Activated CD4-positive, alpha-beta T cell treated with anti-CD3 and anti-CD28 coated beads, Interleukin-2, Interleukin-6, amounts not matched to agents 100 ng/mL and 50 ng/mL, durations not matched to agents 16 hours and 8 hours (primary cell): ENCODE results near the gene ARID1B.
"Not testable (repeated sequence)": the region's sequence is repeated elsewhere in the genome, so short reads cannot be mapped to it uniquely, and the experiment has no call there.

Experiments
- DNase-seq: peaks from one replicate; pipeline ENCODE4 v3.0.0-alpha.2; 2020

The ARID1B gene

DNA sequence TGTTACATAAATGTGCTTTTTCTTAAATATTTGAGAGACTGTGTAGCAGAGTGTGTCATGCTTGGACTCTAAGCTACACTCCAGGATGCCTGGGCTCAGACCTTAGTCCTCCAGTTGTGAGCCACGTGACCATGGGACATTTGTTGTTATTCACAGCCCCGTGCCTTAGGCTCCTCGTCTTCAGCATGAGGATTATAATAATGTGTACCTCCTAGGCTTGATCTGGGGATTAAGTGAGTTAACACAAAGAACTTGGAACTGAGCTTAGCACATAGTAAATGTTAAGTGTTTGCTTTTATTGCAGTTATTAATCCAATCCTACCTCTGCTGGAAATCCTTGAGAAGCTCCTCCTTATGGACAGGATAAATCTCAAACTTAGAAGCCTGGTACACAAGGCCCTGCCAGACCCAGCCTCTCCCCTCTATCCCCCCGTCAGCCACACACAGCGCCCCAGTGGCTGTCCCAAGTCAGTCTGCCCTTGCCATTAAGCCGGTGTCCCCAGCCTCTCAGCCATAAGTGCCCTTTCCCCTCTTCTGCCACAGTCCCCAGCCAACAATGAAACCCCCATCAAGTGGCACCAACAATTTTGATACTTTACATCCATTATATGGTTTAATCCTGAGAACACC lies 368.6 kb downstream of the ARID1B start:
- DNase-seq, result no peak

DNA sequence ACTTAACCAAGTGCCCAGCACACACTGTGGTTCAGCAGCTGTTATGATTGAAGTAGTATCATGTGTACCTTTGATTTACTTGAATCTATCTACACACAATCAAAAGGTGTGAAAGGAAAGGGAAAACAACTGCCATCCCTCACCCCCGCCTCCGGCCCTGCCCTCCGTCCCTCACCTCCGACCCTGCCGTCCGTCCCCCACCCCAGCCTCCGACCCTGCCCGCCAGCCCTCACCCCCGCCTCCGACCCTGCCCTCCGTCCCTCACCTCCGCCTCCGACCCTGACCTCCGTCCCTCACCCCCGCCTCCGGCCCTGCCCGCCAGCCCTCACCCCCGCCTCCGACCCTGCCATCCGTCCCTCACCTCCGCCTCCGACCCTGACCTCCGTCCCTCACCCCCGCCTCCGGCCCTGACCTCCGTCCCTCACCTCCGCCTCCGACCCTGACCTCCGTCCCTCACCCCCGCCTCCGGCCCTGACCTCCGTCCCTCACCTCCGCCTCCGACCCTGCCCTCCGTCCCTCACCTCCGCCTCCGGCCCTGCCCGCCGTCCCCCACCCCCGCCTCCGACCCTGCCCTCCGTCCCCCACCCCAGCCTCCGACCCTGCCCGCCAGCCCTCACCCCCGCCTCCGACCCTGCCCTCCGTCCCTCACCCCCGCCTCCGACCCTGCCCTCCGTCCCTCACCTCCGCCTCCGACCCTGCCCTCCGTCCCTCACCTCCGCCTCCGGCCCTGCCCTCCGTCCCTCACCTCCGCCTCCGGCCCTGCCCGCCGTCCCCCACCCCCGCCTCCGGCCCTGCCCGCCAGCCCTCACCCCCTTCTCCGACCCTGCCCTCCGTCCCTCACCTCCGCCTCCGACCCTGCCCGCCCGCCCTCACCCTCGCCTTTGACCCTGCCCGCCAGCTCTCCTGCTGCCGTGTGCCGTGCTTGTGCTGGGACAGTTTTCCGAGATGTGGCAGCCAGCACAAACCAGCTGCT lies 370.2 kb downstream of the ARID1B start:
- DNase-seq, result not testable (repeated sequence)

DNA sequence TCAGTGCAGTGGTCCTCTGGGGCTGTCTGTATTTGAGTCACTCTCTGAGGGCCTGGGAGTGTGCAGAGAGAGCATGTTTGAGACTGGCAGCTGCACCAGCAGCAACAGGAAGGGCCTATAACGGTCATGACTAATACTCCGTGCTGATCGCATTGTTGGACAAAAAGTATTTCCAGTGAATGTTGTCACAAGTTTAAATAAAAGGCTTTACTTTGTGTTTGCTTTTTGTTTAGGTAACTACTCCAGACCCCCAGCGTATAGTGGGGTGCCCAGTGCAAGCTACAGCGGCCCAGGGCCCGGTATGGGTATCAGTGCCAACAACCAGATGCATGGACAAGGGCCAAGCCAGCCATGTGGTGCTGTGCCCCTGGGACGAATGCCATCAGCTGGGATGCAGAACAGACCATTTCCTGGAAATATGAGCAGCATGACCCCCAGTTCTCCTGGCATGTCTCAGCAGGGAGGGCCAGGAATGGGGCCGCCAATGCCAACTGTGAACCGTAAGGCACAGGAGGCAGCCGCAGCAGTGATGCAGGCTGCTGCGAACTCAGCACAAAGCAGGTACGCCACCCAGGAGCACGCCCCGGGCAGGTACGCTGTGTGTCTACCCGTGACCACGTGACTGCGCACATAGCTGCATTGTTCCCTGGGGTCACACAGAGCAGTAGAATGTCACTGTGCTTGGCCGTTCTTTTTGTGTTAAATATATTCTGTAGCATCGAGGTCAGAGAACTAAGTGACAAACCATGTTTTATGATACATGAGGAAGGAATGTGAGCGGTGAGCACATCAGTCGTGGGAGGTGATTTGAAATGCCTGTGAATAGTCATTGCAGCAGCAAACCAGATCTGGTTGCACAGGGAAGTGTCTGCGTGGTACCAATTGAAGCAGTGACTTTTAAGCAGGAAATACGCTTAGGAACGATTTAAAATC lies 371.5 kb downstream of the ARID1B start:
- DNase-seq, result no peak

DNA sequence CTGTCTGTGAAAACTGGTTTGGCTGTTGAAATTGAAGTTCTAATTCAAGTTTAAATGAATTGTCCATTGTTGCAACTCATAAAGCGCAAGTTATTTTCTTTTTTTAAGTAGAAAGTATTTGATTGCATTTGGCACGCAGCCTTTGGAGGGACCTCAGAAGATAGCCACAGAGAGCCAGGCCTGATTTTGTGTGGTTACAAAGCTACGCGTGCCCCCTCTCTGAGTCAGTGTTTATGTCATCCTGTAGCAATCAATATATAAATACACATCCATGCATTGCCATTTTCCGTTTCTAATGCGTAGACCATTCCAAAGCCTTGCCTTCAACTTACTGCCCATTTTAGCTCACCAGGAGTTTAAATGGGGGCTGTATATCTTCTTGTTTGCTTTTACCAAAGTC lies 372.9 kb downstream of the ARID1B start:
- DNase-seq, result no peak

DNA sequence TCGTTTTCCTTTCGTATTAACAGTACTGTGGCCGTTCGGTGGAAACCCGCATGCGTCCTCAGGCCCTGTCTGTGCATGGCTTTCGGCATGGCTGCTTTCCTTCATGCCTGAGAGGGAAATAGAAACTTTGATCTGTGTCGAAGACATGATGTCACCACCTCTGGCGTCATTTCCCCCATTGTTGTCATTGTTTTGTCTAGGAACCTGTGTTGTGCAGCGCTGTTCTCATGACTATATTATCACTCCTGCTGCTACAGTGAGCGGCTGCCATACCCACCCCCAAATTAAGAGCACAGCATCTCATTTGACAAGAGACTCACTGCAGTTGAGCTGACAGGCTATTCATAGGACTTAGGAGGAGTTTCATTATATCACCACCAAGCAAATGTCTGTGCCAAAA lies 373.9 kb downstream of the ARID1B start:
- DNase-seq, result no peak

DNA sequence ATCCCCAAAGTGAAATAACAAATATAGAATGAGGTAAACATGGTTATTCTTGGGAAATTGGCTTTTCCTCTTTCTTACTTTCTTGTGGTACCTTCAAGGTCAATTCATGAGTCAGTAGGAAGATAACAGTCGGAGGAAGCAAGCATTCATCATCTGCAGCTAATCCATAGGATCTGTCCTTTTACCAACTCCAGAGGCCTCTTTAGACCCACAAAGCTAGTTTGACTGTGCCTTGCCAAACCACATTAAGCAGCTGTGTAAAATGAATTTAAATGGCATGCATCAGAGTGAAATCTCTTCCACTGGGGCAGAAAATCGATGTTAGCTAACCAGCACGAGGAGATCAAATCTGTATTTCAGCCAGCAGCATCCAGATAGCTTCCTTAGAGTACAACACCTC lies 374.8 kb downstream of the ARID1B start:
- DNase-seq, result no peak

DNA sequence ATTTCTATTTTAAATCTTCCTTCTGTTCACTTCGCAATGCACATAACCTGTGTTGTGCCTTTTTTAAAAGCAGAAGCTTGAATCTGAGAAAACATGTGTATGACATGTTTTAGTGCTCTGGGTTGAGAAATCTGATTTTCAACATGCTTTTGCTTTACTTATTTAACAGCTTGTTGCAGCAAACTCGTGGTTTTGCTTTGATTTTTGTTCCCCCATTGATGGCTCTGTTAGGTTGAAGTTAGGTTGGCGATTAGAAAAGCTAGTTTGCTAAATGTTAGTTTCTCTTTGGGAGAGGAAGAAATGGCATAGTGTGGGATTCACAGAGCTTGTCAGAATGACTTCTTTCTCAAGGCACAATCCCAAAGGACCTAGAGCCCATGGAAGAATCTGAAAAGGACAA lies 375.4 kb downstream of the ARID1B start:
- DNase-seq, result no peak

DNA sequence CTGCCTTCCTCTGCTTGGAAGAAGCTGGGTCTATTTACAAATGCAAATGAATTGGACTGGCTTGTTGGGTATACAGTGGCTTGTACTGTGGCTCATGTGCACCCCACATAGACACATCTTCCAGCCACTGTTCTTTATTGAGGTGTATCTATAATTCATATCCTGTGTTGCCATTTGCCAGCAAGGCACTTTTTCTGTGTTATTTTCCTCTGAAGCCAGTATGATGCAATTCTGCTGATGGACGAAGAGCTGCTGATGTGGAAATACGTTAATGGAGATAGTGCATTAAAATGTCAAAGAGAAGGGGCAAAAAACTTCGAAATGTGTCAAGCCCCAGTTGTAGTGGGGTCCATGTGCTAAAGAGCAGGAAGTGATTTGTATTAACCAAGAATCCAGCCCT lies 378.6 kb downstream of the ARID1B start:
- DNase-seq, result no peak

DNA sequence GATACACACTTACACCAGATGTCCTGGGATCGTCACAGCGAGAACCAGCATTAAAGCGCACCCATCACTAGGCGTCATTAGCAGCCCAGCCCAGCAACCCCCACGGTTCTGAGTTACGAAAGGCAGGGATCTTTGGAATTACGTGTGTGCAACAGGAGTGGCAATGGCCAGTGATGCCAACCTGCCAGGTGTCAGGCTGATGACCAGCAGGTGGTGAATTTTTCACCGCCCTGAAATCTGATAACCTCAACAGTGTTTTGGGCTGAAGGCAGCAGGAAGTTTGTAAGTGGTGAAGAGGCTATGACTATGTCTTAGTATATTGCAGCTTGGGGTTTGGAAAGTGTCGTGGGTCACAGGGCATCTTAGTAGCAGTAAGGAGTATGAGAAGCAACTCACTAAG lies 380.1 kb downstream of the ARID1B start:
- DNase-seq, result no peak

DNA sequence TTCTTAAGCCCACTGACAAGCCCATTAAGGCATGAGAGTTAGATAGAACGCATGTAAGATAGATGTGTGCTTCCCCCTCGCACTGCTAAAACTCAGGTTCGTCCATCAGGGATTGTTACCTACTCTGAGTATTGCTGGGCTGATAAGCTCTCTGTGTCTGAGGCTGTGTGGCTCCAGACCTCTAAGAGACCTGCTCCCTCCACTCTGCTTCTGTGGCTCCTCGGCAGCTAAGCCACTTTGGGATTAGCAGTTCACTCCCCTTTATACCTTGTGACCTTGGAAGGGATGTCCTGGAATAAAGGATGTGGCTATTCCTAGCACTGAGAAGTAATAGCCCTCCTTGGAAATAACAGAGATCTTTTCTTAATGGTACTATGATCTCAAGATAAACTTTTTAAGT lies 381.3 kb downstream of the ARID1B start:
- DNase-seq, result no peak

DNA sequence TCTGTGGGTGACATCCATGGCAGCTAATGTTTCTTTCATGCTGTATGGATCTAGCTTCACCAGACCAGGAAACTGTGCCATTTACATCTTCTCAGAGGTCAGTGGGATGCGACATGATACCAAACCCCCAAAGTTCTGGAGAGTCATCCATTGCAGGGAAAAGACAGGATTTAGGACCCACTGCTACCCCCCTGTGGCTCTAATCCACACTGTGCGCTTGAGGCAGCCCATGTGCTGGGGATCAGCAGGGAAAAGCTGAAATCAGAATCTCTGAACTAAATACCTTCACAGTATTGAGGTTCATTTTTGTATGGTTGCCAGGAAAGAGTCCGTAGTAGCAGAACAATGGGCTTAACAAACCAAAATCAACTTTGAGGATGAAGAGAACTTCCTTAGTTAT lies 381.7 kb downstream of the ARID1B start:
- no peak for DNase-seq

DNA sequence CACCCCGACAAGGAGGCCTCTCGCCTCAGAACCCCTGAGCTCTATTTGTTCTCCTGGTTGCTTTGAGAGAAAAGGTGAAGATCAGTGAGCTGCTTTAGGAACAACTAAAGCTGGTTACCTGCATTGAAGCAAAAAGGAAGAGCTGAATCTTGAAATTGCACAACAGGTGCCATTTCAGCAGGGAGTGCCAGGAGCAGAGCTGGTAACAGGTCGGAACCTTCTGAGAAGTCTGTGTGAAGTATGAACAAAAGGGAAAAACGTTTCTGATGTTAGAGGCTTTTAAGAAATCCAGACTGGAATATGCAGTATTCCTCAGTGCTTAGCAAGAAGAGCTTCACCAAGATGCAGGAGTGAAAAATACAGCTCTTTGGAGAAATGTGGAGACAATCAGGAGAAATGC lies 382.2 kb downstream of the ARID1B start:
- DNase-seq, result no peak

DNA sequence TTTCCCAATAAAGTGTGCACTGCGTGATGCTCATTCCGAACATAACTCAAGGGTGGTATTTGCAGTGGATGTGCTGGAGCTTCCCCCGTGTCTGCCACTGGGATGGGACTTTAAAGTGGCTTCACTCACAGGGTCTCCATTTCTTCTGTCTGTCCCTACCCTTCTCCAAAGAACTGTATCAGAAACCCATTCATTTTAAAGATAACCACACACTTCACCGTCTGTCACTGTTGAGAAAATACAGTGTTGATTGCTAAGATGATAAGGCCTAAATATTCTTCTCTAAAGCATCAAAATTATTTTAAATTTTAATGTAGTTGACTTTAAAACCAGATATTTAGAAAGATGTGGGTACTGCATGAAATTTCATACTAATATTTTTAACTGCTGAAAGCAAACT lies 384.7 kb downstream of the ARID1B start:
- DNase-seq, result no peak

DNA sequence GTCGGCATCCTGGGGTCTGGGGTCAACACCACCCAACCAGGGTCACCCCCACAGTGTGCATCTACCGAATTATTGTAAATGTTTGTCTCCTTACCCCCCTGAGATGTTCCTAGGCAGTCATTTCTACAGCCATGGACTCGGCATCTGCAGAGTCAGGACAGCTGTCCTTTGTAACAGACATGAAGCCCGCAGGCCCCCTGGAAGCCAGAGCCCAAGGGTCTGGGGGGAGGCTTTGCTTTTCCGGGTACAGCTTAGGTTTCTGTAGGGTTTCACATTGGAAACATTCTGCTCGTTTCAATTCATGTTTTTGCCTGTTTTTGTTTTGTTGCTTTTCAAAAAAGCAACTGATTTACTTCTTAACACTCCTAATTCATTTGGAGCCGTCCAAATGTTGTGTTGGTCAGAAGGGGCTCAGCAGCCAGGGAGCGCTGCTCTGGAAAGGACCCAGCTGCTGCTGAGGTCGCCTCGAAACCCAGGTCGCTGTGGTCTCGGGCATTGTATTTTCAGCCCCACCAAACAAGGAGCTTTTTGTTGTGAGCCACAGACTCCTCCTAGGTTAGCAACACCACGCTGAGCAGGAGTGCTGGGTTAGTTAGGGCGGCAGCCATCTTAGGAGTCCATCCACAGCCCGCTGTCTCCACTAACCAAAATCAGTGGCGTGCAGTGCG lies 385.7 kb downstream of the ARID1B start:
- no peak for DNase-seq

DNA sequence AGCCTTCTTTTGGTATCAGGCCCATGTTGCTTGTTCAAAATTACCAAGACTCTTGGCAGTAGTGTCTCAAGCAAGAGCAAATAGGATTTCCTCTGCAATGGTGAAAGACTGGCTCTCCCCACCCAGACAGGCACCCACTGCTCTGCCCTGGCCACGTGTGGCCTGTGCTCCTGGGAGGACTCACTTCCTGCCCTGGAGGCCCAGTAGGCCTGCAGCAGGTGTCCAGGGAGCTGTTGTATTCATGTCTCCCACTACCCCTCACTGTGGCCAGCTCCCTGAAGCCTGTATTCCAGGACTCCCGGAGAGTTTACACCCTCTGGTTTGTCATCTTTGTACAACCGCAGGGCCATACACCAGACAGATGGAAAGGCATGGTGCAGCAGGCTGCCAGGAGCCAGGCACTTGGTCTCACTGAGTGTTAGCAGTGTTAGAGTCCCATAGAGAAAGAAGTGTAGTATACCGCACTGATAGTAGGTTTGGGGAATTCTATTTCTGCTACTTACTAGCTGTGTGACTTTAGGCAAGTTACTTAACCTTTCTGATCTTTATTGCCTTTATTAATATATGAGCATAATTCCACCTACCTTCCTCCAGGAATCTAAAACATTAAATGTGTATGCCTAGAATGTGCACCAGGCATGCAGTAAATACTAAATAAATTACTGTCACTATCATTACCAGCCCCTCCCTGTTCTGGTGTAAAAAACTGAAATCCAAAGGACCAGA lies 386.4 kb downstream of the ARID1B start:
- DNase-seq, result no peak

DNA sequence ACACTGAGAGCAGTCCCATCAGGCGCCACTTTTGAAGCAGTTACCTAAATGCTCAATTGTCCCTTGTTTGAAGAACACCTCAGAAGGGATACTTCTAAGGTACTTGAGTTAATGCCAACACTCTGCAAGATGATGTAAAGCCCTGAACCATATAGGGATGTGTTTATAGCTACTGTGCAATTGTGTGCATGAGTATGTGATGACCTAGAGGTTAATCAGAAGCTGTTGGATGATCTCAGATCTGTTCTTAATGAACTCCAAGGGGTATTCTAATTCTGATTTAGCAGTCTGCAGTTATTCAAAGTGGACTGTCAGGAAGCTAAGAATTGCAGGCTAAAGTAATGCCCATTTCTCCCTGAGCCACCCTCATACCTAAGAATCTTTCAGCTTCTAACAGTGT lies 387.8 kb downstream of the ARID1B start:
- no peak for DNase-seq

DNA sequence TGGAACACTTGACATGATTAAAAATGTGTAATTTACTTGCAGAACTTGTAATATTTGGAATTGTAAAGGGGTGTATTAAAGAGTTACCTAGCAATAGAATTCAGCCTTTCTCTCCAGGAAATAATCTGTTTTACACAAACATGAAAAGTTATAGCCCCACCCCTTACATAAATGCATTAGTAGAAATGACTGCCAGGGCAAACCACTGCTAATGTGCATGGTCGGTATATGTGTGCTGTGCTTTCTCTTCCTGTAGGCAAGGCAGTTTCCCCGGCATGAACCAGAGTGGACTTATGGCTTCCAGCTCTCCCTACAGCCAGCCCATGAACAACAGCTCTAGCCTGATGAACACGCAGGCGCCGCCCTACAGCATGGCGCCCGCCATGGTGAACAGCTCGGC lies 389.6 kb downstream of the ARID1B start:
- no peak for DNase-seq

DNA sequence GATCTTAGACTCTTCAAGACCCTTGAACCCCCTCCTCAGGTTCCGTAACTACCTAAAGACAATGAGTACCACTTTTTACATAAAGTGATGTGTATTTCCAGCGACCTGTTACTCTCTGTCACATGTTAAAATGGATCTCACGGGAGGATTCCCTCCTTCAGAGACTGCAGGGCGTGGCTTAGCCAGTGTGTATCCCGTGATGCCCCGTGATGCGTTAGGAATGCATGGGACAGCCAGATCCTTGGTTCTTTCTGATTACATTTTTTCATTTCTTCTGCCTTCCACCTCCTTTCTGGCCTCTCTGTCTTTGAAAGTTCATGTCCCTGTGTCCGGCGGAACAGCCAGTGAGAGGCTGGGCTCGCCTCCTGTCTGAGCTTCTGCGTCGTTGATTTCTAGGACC lies 390.7 kb downstream of the ARID1B start:
- no peak for DNase-seq

DNA sequence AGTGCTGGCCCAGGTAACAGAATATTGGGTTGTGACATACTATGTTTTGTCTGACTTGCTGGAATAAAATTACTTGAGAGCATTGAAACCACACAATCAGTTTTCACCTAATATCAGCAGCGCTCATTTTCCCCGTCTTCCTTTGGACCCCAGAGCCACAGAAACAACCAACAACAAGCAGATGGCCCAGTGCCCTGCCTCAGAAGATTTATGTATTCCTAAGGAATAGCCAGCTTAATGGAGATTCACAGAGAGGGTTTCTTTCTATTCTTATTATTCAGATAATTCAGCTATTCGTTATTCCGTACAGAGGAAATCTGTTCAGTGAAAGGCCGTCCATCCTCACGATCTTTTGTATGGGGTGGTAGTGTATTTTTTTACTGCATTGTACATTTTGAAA lies 391.3 kb downstream of the ARID1B start:
- DNase-seq, result no peak

DNA sequence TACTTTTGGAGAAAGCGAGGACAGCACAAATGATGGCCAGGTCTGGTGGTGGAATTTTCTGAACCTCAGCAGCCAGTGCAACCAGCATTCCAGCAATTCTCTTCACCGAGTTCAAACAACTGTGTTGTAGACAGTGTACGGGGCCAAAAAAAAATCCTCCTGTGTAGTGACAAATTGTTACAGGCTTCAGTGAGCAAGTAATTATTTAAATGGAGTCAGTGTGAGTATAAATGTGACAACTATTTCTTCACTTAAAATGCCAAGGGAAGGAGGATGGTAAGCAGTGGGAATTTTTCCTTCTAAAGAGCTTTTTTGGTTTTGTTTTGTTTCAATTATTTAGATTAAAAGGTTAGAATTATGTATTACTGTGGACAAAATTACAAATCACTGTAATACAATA lies 392.0 kb downstream of the ARID1B start:
- no peak for DNase-seq

DNA sequence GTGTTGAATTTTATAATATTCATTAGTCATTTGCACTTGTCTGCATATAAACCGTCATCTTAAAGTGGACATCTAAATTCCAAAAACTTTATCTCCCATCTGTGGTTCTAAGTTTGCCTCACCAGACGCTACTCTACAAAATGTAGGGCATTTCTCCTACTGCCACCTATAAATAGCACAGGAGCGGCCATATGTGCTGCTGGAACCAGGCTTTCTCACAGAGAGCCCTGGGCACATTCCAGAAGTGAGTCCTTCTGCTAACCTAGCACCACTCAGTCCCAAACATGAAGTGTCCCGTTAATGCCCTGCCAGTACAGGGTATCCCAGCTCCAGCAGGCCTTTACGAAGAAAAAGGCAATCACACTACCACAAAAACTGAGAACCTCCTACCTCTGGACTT lies 392.5 kb downstream of the ARID1B start:
- no peak for DNase-seq

DNA sequence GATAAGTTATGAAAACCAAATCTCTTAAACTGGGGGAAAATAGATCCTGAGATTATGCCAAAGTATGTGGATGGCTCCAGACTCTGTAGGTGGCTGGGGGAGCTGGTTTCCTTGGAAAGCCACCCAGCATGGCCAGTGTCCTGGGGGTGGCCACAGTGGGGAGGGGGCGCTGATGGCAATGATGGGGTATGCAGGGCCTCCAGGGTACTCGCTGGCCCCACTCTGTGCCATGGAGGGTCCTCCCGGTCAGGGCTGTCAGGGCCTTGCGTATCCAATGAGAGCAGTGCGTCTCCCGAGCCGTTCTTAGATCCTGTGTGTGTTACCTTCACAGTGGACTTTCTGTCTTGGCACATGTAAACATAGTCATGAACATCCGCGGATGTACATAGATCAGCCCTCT lies 393.4 kb downstream of the ARID1B start:
- DNase-seq, result no peak
